ENCODE measurements around the gene SLC6A11.

Gene SLC6A11

GRCh38 chr3:10869460-10869859 lies 53.4 kb downstream of the SLC6A11 start:
- no peak for TF ChIP-seq CTCF (IDR thresholded peaks at IDR 0.05; ENCODE audit: extremely low read depth, missing control alignments)
- DNase-seq (ENCODE audit: low spot score): no peak

- DNase-seq (ENCODE audit: low spot score): no peak
- TF ChIP-seq CTCF (IDR thresholded peaks at IDR 0.05; ENCODE audit: extremely low read depth, missing control alignments): no peak
Measured at GRCh38 chr3:10870296-10870695, 54.3 kb downstream of the SLC6A11 start.

- no peak for DNase-seq (ENCODE audit: low spot score)
- no peak for TF ChIP-seq CTCF (IDR thresholded peaks at IDR 0.05; ENCODE audit: extremely low read depth, missing control alignments)
Measured at GRCh38 chr3:10873415-10873814, 57.4 kb downstream of the SLC6A11 start.

- no peak for TF ChIP-seq CTCF (IDR thresholded peaks at IDR 0.05; ENCODE audit: extremely low read depth, missing control alignments)
Measured at GRCh38 chr3:10875914-10876313, 59.9 kb downstream of the SLC6A11 start.

GRCh38 chr3:10876661-10877060 lies 60.6 kb downstream of the SLC6A11 start:
- TF ChIP-seq CTCF (IDR thresholded peaks at IDR 0.05; ENCODE audit: extremely low read depth, missing control alignments): no peak
- DNase-seq (ENCODE audit: low spot score): no peak

More at GRCh38 chr3:10875914-10876313, 59.9 kb downstream of the SLC6A11 start:
- DNase-seq (ENCODE audit: low spot score): no peak

- no peak for TF ChIP-seq CTCF (IDR thresholded peaks at IDR 0.05; ENCODE audit: extremely low read depth, missing control alignments)
- no peak for DNase-seq (ENCODE audit: low spot score)
Measured at GRCh38 chr3:10882851-10883250, 66.8 kb downstream of the SLC6A11 start.

GRCh38 chr3:10883478-10884234 lies 67.6 kb downstream of the SLC6A11 start:
- peak; percentile 22 for DNase-seq (ENCODE audit: low spot score)
- peak; percentile 4 for TF ChIP-seq CTCF (IDR thresholded peaks at IDR 0.05; ENCODE audit: extremely low read depth, missing control alignments)
